ENCODE measurements around the gene PSMB3. TPM values are rescaled to one million over a fixed set of nuclear protein-coding genes. Genes with fewer than 3 reads are reported as not detected.

PSMB3 gene
- total RNA-seq, 4 donors from 2014 or later: 128 to 177 (median 145) TPM

DNA sequence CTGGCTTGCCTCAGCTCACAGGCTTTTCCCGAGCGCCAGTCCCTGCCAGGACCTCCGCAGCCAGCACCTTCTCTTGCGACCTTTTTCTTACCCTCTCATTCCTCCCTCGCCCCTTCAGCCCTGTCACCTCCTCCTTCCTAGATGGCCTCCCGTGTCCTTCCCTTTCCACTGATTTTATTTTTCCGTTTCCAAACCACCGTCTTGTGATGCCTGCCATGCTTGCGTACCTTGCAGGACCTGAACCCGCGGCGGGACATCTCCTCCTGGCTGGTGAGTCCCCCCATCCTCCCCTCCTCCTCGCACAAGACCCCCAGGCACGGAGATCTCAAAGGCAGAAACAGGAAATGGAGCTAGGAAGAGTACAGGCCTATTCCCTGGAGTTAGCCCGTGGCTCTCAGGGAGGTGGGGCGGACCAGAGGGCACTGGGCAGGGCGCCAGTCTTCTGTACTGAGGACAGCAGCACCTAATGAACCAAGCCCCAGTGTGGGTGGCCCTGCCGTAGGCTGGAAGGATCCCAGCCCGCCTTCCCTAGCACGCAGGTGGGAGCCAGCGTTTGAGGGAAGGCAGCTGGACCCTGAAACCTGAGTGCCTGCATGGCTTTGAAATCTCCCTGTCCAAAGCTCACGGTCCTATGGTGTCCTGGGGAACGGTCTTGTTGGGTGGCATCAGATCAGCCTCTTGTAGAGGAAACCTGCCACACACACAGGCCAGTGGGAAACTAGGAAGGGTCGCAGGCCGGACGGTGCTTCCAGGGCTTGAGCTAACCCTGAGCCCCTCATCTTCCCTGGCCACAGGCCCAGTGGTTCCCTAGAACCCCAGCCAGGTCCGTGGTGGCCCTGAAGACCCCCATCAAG is 21.8 kb upstream of the PSMB3 start:
- TF ChIP-seq, protein P1, sequence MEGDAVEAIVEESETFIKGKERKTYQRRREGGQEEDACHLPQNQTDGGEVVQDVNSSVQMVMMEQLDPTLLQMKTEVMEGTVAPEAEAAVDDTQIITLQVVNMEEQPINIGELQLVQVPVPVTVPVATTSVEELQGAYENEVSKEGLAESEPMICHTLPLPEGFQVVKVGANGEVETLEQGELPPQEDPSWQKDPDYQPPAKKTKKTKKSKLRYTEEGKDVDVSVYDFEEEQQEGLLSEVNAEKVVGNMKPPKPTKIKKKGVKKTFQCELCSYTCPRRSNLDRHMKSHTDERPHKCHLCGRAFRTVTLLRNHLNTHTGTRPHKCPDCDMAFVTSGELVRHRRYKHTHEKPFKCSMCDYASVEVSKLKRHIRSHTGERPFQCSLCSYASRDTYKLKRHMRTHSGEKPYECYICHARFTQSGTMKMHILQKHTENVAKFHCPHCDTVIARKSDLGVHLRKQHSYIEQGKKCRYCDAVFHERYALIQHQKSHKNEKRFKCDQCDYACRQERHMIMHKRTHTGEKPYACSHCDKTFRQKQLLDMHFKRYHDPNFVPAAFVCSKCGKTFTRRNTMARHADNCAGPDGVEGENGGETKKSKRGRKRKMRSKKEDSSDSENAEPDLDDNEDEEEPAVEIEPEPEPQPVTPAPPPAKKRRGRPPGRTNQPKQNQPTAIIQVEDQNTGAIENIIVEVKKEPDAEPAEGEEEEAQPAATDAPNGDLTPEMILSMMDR (IDR thresholded peaks at IDR 0.05): no peak
- TF ChIP-seq POLR2A (IDR thresholded peaks at IDR 0.05): no peak
- Histone ChIP-seq H3K36me3 (peaks cover 7 to 38% (median 8%) of the 10 kb centered on the region in 3 donors), H3K4me1 (peaks cover 19 to 83% (median 24%) of the 10 kb centered on the region in 3 donors), H3K27me3 (no peaks in the 10 kb centered on the region), H3K9me3 (no peaks in the 10 kb centered on the region), H3K27ac (peak overlapping the region; percentile 79 to 94 (median 90)), H3K4me3 (peak overlapping the region; percentile 64 to 93 (median 80))
- no peak for DNase-seq
- intact Hi-C loops (cut with DNase I): no loop called here
- WGBS, 2 donors: 4 to 13% methylated on average over 16 to 24 of the region's 27 CpGs

DNA sequence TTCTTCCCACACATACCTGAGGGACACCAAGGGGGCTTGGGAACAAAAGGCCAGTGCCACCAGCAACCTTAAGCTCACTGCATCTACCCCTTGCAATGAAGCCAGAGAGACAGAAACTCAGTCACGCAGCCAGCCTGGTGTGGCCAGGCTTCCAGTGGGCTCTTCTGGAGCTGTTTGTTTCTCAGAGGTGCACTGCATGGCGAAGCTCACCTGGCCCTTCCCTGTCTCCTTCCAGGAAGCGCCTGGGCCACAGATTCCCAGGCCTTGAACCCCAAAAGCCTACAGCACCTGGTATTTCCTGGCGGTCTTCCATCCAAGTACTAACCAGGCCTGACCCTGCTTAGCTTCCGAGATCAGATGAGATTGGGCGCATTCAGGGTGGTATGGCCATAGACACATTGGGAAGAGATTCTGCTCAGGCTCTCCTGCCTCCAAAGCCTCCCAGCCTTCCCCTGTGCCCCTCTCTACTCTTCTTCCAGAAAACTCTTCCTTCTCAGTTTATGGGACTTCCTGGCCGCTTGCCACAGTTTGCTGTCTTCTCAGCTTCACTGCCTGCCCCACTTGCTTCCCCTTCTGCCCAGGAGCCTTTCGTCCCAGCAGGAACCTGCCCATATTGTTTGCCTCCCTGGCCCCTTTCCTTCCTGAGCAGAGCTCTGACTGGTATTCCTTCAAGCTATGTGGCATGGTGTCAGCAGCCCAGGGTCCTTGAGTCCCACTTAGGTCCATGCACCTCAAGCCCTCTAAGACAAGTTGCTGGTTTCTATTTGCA is 20.8 kb upstream of the PSMB3 start:
- peaks cover 7 to 43% (median 8%) of the 10 kb centered on the region in 3 donors for H3K36me3 ChIP-seq
- peak overlapping the region; percentile 79 to 94 (median 90) for H3K27ac ChIP-seq
- 65 to 78% methylated on average over 5 to 8 of the region's 8 CpGs for WGBS, 2 donors
- intact Hi-C loops (cut with DNase I): no loop called here
- H3K4me3 ChIP-seq: peak overlapping the region in 3 of 4 donors; percentile 78 to 93 (median 83)
- H3K9me3 ChIP-seq: no peaks in the 10 kb centered on the region
- no peak for TF ChIP-seq POLR2A (IDR thresholded peaks at IDR 0.05)
- H3K4me1 ChIP-seq: peaks cover 19 to 83% (median 24%) of the 10 kb centered on the region in 3 donors
- H3K27me3 ChIP-seq: no peaks in the 10 kb centered on the region
- DNase-seq: no peak

GRCh38 chr17:38732376-38733281 is 19.9 kb upstream of the PSMB3 start:
- intact Hi-C loops (cut with DNase I): no loop called here
- Histone ChIP-seq H3K4me1 (peaks cover 19 to 77% (median 24%) of the 10 kb centered on the region in 3 donors), H3K27ac (peak overlapping the region in 2 of 4 donors; percentile 87 to 93), H3K36me3 (peaks cover 7 to 51% (median 8%) of the 10 kb centered on the region in 3 donors), H3K4me3 (no peak overlapping the region), H3K9me3 (no peaks in the 10 kb centered on the region), H3K27me3 (no peaks in the 10 kb centered on the region)
- no peak for DNase-seq
- WGBS, 2 donors: 34 to 54% methylated on average over 4 of the region's 7 CpGs
- no peak for TF ChIP-seq POLR2A (IDR thresholded peaks at IDR 0.05)
- TF ChIP-seq, protein P1 (IDR thresholded peaks at IDR 0.05): no peak

- Histone ChIP-seq H3K27me3 (no peaks in the 10 kb centered on the region), H3K36me3 (peaks cover 7 to 59% (median 9%) of the 10 kb centered on the region in 3 donors), H3K9me3 (no peaks in the 10 kb centered on the region), H3K27ac (peak overlapping the region in 1 of 4 donors; percentile 93), H3K4me3 (no peak overlapping the region), H3K4me1 (peaks cover 19 to 69% (median 23%) of the 10 kb centered on the region in 3 donors)
- 80 to 85% methylated on average over 3 to 8 of the region's 9 CpGs for WGBS, 2 donors
- TF ChIP-seq, protein P1 (IDR thresholded peaks at IDR 0.05): no peak
- TF ChIP-seq POLR2A (IDR thresholded peaks at IDR 0.05): no peak
- intact Hi-C loops (cut with DNase I): no loop called here
- no peak for DNase-seq
Measured at GRCh38 chr17:38733282-38733981, 19.1 kb upstream of the PSMB3 start.

All from esophagus squamous epithelium (tissue), 5 donors.